ENCODE measurements around the gene TCERG1L.

DNA sequence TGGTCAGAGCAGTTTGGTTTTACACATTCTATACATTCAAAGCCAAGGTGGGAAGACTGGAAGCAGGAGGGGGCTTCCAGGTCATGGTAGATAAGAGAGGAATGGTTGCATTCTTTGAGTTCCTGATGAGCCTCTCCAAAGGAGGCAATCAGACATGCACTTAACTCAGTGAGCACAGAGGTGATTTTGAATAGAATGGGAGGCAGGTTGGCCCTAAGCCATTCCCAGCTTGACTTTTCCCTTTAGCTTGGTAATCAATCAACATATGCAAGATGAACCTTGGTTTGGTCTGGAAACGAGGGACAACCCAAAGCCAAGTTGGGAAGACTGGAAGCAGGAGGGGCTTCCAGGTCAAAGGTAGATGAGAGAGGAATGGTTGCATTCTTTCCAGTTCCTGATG lies 31.4 kb downstream of the TCERG1L start:
- TF ChIP-seq POLR2AphosphoS5 (IDR thresholded peaks at IDR 0.05; ENCODE audit: low read depth, low read length) (no peak), REST (IDR thresholded peaks at IDR 0.05; ENCODE audit: insufficient read depth in 1 of 2, low read depth in 2 of 2, low read length in 2 of 2) (no peak), SIN3A (IDR thresholded peaks at IDR 0.05; ENCODE audit: borderline replicate concordance, insufficient read depth, low read length) (no peak), TAF1 (IDR thresholded peaks at IDR 0.05; ENCODE audit: borderline replicate concordance, insufficient read depth, low read length) (no peak)
